Endothelial cell of umbilical vein (primary cell): ENCODE data around the gene CCDC85B. TPM values are rescaled to one million over a fixed set of nuclear protein-coding genes. Genes with fewer than 3 reads are reported as not detected.

ENCODE experiments used
- BruUV-seq: library from RNA; stranded (reverse); fragments of 400-500 nt; replicated peaks from 2 replicates; lab custom pipeline; 2021; lab: Mats Ljungman, UMichigan
- CTCF ChIA-PET: fragments of 300-600, 350-600 bp; sonication (Branson Sonifier 250); formaldehyde crosslinking; loops from one replicate; lab custom pipeline; 2021; ENCODE audit warnings: antibody characterized with exemption, inconsistent platforms; lab: Charles Lee
- POLR2A ChIA-PET: fragments of 300-600, 350-600 bp; sonication (Branson Sonifier 250); formaldehyde crosslinking; loops from one replicate; lab custom pipeline; 2021; ENCODE audit warnings: antibody characterized with exemption, inconsistent platforms; lab: Charles Lee
- DNase-seq: peaks from one replicate; pipeline ENCODE4 v3.0.0-alpha.2; 2011; ENCODE audit warnings: low read depth, low spot score
- FAIRE-seq: peaks from 2 replicates; lab custom pipeline; 2011; peaks lifted over from hg19 to GRCh38; lab: Jason Lieb, UNC
- H2AFZ ChIP-seq: 2 replicates; pipeline ENCODE4 v1.6.0; 2012; ENCODE audit warnings: low read depth, low read length, control low read depth, inconsistent platforms
- H3K27ac ChIP-seq: 2 replicates; pipeline ENCODE4 v1.5.1; 2011; ENCODE audit warnings: low read depth, mild to moderate bottlenecking, control low read depth, low read length, moderate library complexity; ENCODE audit not compliant: insufficient read depth
- H3K27me3 ChIP-seq, 2 experiments: 2 replicates each; pipeline versions ENCODE4 v1.6.0 to v1.6.1; 2011; ENCODE audit warnings: low read length in 2 of 2, mixed read lengths in 1 of 2; ENCODE audit not compliant: control insufficient read depth in 2 of 2, insufficient read depth in 2 of 2
- H3K36me3 ChIP-seq, 2 experiments: 2 replicates in 1 of 2; 3 replicates in 1 of 2; pipeline ENCODE4 v1.5.1; 2011; ENCODE audit warnings: low read length in 2 of 2, mild to moderate bottlenecking in 1 of 2, moderate library complexity in 1 of 2; ENCODE audit not compliant: control insufficient read depth in 2 of 2, insufficient read depth in 2 of 2; ENCODE audit errors: extremely low read depth in 1 of 2
- H3K4me1 ChIP-seq: 3 replicates; pipeline ENCODE4 v1.5.1; 2011; ENCODE audit warnings: mild to moderate bottlenecking, low read length; ENCODE audit not compliant: control insufficient read depth, insufficient read depth; ENCODE audit errors: extremely low read depth
- H3K4me2 ChIP-seq: 2 replicates; pipeline ENCODE4 v1.6.1; 2011; ENCODE audit warnings: low read length, control low read depth, mixed read lengths; ENCODE audit not compliant: insufficient read depth
- H3K4me3 ChIP-seq, 3 experiments: fragments of 200-600 bp in 1 of 3; sonication (generic), shearing (Covaris generic) in 1 of 3; replicated peaks in 1 of 3; 2 replicates each; pipeline ENCODE4 v1.5.1; 2011 to 2016; ENCODE audit warnings: control low read depth in 3 of 3, low read length in 3 of 3, mild to moderate bottlenecking in 2 of 3, inconsistent platforms in 1 of 3, low read depth in 1 of 3, moderate library complexity in 1 of 3; ENCODE audit not compliant: insufficient read depth in 1 of 3
- H3K79me2 ChIP-seq: 2 replicates; pipeline ENCODE4 v1.6.0; 2012; ENCODE audit warnings: low read length, inconsistent platforms; ENCODE audit not compliant: control insufficient read depth, insufficient read depth
- H3K9ac ChIP-seq: replicated peaks from 2 replicates; pipeline ENCODE3; 2011; ENCODE audit warnings: low read length, control low read depth; ENCODE audit not compliant: insufficient read depth; ENCODE audit errors: extremely low read depth
- H3K9me1 ChIP-seq: replicated peaks from 3 replicates; pipeline ENCODE4 v1.6.0; 2011; ENCODE audit warnings: mild to moderate bottlenecking, low read length; ENCODE audit not compliant: control insufficient read depth, insufficient read depth; ENCODE audit errors: extremely low read depth
- H3K9me3 ChIP-seq: replicated peaks from 2 replicates; pipeline ENCODE4 v1.5.1; 2012; ENCODE audit warnings: low read length, inconsistent platforms; ENCODE audit not compliant: control insufficient read depth, insufficient read depth
- H4K20me1 ChIP-seq: replicated peaks from 2 replicates; pipeline ENCODE3; 2011; ENCODE audit warnings: mild to moderate bottlenecking, low read length; ENCODE audit not compliant: control insufficient read depth, insufficient read depth; ENCODE audit errors: extremely low read depth
- GATA2 ChIP-seq: IDR thresholded peaks from 2 replicates; pipeline ENCODE4 v1.7.0; 2011; ENCODE audit warnings: low read depth, mild to moderate bottlenecking, moderate library complexity, mixed read lengths, low read length; ENCODE audit not compliant: insufficient read length, insufficient read depth
- MAX ChIP-seq: IDR thresholded peaks from 2 replicates; pipeline ENCODE4 v1.6.1; 2011; ENCODE audit not compliant: insufficient read depth, insufficient read length
- POLR2AphosphoS5 ChIP-seq: IDR thresholded peaks from 2 replicates; pipeline ENCODE4 v1.6.1; 2012; ENCODE audit warnings: low read depth, mild to moderate bottlenecking, control low read depth, low read length, moderate library complexity; ENCODE audit not compliant: insufficient read depth
- dilution Hi-C: fragments of 300-500 bp; cut with MboI; formaldehyde crosslinking; loops from one replicate; pipeline ENCODE4 v1.15.0; 2019; ENCODE audit warnings: low sequenced_read_pairs; ENCODE audit not compliant: extremely low pct_ligation_motif_present
- intact Hi-C: fragments of 100-400 bp; cut with micrococcal nuclease; formaldehyde crosslinking; loops from one replicate; pipeline ENCODE4 v1.10.0; 2022
- polyA plus RNA-seq, 4 experiments: library from polyadenylated mRNA; depleted of rRNA in 3 of 4; stranded (reverse) in 3 of 4; unstranded in 1 of 4; fragments of >200 nt; gene quantifications; 2 replicates each; pipeline versions ENCODE4 v1.2.1 to v1.2.3, GENCODE V29; 2011 to 2012; ENCODE audit warnings: missing spikeins in 1 of 4
- total RNA-seq: library from RNA; stranded (reverse); gene quantifications from 2 replicates; pipeline ENCODE4 v1.2.3, GENCODE V29; 2021

CCDC85B gene
- total and polyA plus RNA-seq, 2 donors (not counting 3 experiments of a cell fraction or from before 2014, with no cell fraction given) = 105 to 107 TPM

DNA sequence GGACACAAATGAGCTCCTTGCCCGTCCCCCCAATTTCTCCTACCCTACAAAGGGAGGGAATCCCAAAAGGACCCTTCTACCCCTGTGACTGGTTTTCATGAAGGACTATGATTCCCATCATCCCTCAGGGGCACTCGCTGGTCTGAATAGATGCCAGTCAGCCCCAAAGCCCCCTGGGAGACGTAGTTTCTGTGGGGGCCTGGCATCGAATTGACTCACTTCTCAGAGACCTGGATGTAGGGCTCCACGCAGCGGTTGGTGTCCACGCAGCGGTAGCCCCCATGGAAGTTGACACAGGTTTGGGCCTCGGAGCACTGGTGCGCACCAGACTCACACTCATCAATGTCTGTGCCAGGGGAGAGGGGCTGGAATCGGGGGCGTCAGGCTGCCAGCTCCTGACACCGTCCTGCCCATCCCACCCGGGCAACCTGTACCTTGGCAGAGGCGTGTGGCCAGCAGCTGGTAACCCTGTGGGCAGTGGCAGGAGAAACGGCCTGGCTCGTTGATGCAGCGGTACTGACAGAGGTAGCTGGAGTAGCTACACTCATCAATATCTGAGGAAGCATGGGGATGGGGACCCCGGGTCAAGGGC is 22.3 kb upstream of the CCDC85B start:
- CTCF ChIA-PET = interaction anchor here (2.8 to 7.1 kb wide), 2 partner anchors 8 to 17 kb away, joined by 16 to 73 read pairs; partner anchors contain the start of genes CFL1 and MUS81
- DNase-seq (no peak), FAIRE-seq (no peak)
- Histone ChIP-seq H3K79me2 (peaks cover 10% of the 10 kb centered on the region), H3K9me3 (no peaks in the 10 kb centered on the region), H3K36me3 (peaks cover 6 to 44% of the 10 kb centered on the region in 2 experiments), H3K4me3 (no peak overlapping the region), H4K20me1 (no peaks in the 10 kb centered on the region), H3K4me1 (peaks cover 16% of the 10 kb centered on the region), H3K9ac (no peak overlapping the region), H2AFZ (no peak overlapping the region), H3K4me2 (no peak overlapping the region), H3K27me3 (no peaks in the 10 kb centered on the region), H3K9me1 (no peaks in the 10 kb centered on the region), H3K27ac (no peak overlapping the region)
- TSS peak; percentile 2 for BruUV-seq
- dilution Hi-C loops = no loop called here
- intact Hi-C loops = no loop called here
- TF ChIP-seq POLR2AphosphoS5 (peak; percentile 30), GATA2 (no peak)
- POLR2A ChIA-PET = no interaction called here

DNA sequence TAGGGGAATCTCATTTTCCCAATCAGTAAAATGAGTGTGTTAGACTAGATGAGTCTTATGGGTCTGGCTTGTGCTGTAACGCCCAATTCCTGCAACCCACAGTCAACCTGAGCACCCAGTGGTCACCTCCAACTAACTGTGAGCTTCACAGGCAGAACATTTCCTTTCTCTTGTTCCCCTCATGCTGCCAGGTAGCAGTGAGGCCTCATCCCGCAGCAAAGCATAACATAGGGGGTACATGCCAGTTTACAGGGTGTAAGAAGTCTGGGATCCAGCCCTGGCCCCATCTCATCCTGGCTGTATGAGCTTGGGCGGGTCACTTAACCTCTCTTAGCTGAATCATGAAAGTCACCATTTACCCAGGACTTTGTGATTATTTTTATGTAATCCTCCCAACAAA is 21.6 kb upstream of the CCDC85B start:
- POLR2A ChIA-PET = interaction anchor here (0.9 kb wide), 1 partner anchor 21 kb away, joined by 3 read pairs; the partner anchor contains the start of gene CCDC85B

More for the DNA sequence above, 21.6 kb upstream of the CCDC85B start:
- no peak for FAIRE-seq
- no peaks in the 10 kb centered on the region for H4K20me1 ChIP-seq
- no peak overlapping the region for H3K27ac ChIP-seq
- peaks cover 3% of the 10 kb centered on the region for H3K79me2 ChIP-seq
- no peaks in the 10 kb centered on the region for H3K27me3 ChIP-seq
- H3K4me3 ChIP-seq = no peak overlapping the region
- no peaks in the 10 kb centered on the region for H3K9me3 ChIP-seq
- H3K9ac ChIP-seq = no peak overlapping the region
- BruUV-seq = no TSS peak
- no peak overlapping the region for H2AFZ ChIP-seq
- DNase-seq = no peak
- dilution Hi-C loops = no loop called here
- H3K4me2 ChIP-seq = no peak overlapping the region
- H3K4me1 ChIP-seq = peaks cover 17% of the 10 kb centered on the region
- peaks cover 6 to 39% of the 10 kb centered on the region in 2 experiments for H3K36me3 ChIP-seq
- H3K9me1 ChIP-seq = no peaks in the 10 kb centered on the region
- CTCF ChIA-PET = interaction anchor here (1.1 to 7.1 kb wide), 3 partner anchors 9 to 19 kb away, joined by 3 to 73 read pairs (median 16); partner anchors contain the start of genes CFL1, FIBP and MUS81
- intact Hi-C loops = no loop called here
- TF ChIP-seq MAX (no peak), POLR2AphosphoS5 (peak; percentile 40)
